SU-DHL-6 (cell line): Measurements from ENCODE around the gene TOX2.

Experiments
- CTCF ChIP-seq: fragments of 200-600 bp; sonication (generic); IDR thresholded peaks from one replicate; pipeline ENCODE4 v1.5.1; 2017; ENCODE audit warnings: antibody characterized with exemption, mild to moderate bottlenecking, low read length, moderate library complexity; ENCODE audit not compliant: insufficient read depth, poor library complexity, severe bottlenecking
- EZH2phosphoT487 ChIP-seq: fragments of 200-600 bp; sonication (generic), shearing (Covaris generic); conservative IDR thresholded peaks from 2 replicates; pipeline ENCODE4 v1.6.1; 2018; ENCODE audit warnings: mild to moderate bottlenecking, antibody characterized with exemption, low read length, moderate library complexity, mixed read lengths

DNA sequence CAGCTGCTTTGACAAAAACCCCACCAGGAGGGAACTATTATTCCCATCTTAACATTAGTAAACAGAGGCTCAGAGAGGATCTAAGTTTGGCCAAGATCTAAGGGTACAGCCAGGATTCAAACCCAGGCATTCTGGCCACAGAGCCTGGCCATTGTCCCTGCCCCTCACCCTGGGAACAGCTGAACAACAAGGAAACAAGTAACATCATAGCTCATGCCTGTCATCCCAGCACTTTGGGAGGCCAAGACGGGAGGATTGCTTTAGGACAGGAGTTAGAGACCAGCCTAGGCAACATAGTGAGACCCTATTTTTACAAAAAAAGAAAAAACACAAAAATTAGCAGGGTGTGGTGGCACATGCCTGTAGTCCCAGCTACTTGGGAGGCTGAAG is 27.5 kb downstream of the TOX2 start:
- TF ChIP-seq CTCF (no peak), EZH2phosphoT487 (no peak)
